Fibroblast of lung (primary cell): ENCODE measurements around the gene CPN2.

Experiments
- EZH2 ChIP-seq: IDR thresholded peaks from 2 replicates; pipeline ENCODE4 v1.5.1; 2012; ENCODE audit warnings: low read length, control low read depth, mild to moderate bottlenecking; ENCODE audit errors: missing control alignments
- TF ChIP-seq, protein P1 (sequence below), 2 donors: IDR thresholded peaks in 1 of 2; conservative IDR thresholded peaks in 1 of 2; 1 replicate in 1 of 2; 2 replicates in 1 of 2; pipeline ENCODE4 v1.5.1; 2011 to 2012; ENCODE audit warnings: low read length in 2 of 2, control low read depth in 1 of 2, inconsistent platforms in 1 of 2, low read depth in 1 of 2, mild to moderate bottlenecking in 1 of 2

DNA sequence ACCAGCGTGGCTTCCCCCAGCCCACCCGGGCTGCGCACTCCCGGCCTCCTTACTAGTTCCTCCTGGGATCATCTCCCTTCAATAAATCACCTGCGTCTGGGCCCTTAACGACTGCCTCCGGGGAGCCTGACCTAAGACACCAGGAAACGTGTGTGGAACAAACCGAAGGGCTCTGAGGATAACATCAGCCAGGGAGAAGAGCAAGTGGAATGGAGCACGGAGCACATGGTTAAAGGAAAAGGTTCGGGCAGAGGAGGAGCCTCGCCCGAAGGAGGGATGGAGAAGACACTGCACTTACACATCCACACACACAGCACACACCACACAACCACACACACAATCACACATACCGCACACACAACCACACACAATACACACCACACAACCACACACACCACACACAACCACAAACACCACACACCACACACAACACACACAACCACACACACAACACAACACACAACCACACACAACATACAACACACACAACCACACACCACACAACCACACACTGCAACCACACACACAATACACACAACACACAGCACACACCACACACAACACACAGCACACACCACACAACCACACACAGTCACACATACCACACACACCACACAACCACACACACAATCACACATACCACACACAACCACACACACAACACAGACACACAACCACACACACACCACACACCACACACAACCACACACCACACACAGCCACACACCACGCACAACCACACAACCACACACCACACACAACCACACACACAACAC lies 24.7 kb downstream of the CPN2 start:
- TF ChIP-seq, protein P1, sequence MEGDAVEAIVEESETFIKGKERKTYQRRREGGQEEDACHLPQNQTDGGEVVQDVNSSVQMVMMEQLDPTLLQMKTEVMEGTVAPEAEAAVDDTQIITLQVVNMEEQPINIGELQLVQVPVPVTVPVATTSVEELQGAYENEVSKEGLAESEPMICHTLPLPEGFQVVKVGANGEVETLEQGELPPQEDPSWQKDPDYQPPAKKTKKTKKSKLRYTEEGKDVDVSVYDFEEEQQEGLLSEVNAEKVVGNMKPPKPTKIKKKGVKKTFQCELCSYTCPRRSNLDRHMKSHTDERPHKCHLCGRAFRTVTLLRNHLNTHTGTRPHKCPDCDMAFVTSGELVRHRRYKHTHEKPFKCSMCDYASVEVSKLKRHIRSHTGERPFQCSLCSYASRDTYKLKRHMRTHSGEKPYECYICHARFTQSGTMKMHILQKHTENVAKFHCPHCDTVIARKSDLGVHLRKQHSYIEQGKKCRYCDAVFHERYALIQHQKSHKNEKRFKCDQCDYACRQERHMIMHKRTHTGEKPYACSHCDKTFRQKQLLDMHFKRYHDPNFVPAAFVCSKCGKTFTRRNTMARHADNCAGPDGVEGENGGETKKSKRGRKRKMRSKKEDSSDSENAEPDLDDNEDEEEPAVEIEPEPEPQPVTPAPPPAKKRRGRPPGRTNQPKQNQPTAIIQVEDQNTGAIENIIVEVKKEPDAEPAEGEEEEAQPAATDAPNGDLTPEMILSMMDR (conservative IDR thresholded peaks at IDR 0.05 in 1 of 2, IDR thresholded peaks at IDR 0.05 in 1 of 2; ENCODE audit: low read depth in 1 of 2, low read length in 2 of 2): no peak
- TF ChIP-seq EZH2: no peak
